ENCODE data around the gene ADGRG2.

DNA sequence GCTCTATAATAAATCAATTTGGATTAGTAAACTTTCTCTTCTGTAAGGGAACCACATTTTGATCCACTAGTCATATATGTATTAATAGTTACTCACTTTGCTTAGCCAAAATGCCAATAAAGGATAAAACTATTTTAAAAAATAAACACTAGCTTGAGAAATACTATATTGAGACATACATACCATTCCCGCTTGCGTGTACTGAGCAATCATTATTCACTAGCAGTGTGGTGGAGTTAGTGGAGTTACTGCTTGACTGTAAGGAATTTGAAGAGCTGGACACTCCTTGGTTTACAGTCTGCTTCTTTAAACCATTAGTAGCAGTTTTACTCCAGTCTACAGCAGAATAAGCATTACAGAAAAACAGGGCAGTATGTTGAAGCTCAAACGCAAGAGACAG is 127.6 kb downstream of the ADGRG2 start:
- TF ChIP-seq GATA2 (IDR thresholded peaks at IDR 0.05; ENCODE audit: low read depth, low read length) (no peak), GATA3 (IDR thresholded peaks at IDR 0.05; ENCODE audit: low read depth, low read length) (no peak)
